ENCODE measurements around the gene CDCA7L.

CDCA7L gene

DNA sequence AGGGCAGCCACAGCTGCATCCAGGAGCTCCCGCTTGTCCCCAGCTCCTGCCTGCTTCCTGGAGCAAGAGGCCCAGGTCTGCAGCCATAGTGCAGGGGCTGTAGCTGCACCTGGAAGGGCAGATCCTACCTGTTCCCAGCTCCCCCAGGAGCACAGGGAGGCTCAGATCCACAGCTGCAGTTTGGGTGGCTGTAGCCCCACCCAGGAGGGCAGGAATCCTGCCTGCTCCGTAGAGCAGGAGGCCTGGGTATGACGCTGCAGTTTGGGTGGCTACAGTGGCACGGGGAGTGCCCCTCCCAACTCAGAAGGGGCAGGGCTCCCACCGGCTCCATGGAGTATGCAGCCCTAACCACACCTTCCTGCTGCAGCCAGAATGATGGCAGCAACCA, 26.7 kb upstream of the CDCA7L start:
- DNase-seq (ENCODE audit: low read depth in 2 of 2), result no peak
- H3K4me3 ChIP-seq (replicated peaks in 1 of 2; ENCODE audit: low read depth in 2 of 2, low read length in 2 of 2), result no peak overlapping the region
- TF ChIP-seq, protein P1, sequence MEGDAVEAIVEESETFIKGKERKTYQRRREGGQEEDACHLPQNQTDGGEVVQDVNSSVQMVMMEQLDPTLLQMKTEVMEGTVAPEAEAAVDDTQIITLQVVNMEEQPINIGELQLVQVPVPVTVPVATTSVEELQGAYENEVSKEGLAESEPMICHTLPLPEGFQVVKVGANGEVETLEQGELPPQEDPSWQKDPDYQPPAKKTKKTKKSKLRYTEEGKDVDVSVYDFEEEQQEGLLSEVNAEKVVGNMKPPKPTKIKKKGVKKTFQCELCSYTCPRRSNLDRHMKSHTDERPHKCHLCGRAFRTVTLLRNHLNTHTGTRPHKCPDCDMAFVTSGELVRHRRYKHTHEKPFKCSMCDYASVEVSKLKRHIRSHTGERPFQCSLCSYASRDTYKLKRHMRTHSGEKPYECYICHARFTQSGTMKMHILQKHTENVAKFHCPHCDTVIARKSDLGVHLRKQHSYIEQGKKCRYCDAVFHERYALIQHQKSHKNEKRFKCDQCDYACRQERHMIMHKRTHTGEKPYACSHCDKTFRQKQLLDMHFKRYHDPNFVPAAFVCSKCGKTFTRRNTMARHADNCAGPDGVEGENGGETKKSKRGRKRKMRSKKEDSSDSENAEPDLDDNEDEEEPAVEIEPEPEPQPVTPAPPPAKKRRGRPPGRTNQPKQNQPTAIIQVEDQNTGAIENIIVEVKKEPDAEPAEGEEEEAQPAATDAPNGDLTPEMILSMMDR (IDR thresholded peaks at IDR 0.05; ENCODE audit: low read depth, low read length), result no peak

DNA sequence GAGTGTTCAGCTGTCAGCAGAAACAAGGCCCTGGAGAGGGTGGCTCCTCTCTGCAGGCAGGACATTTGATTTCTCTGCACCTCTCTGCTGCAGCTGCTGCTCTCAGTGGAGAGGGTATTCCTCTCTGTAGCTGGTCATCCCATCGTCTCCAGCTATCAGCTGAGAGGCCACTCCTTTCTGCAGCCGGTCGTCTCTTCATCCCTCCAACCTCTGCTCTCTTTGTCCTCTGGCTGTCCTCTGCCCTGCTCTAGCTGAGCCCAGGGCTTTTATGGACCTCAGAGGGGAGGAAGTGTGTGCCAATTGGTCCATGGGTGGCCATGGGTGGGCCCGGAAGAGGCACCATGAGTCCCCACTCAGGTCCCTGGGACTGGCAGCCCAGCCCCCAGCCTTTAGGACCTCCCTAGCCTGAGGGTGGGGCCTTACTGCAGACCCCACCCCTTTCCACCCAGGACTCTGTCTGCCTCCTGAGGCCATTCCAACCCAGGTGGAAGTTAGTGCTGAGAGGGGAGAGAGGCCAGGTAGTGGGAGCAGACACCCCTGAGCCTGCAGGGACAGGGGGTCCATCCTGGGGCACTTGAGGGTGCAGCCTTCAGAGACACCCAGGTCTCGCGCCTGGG, 26.2 kb upstream of the CDCA7L start:
- no peak overlapping the region for H3K4me3 ChIP-seq (replicated peaks in 1 of 2; ENCODE audit: low read depth in 2 of 2, low read length in 2 of 2)
- TF ChIP-seq, protein P1 (IDR thresholded peaks at IDR 0.05; ENCODE audit: low read depth, low read length), result no peak
- DNase-seq (ENCODE audit: low read depth in 2 of 2), result no peak

DNA sequence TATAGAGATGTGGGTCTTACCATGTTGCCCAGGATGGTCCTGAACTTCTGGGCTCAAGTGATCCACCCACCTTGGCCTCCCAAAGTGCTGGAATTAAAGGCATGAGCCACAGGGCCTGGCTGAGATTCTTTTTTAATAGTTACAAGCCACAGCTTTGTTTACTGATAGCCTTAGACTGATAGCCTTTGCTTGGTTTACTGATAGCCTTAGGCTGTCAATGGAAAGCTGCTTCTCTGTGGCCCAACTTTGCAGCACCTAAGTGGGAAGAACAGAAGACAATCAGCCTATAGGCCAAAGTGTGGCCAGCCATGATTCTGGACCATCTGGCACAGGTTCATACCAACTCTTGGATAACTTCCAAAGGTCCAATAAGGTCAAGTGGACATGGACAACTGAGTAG, 24.1 kb upstream of the CDCA7L start:
- TF ChIP-seq, protein P1 (IDR thresholded peaks at IDR 0.05; ENCODE audit: low read depth, low read length), result no peak
- no peak overlapping the region for H3K4me3 ChIP-seq (replicated peaks in 1 of 2; ENCODE audit: low read depth in 2 of 2, low read length in 2 of 2)
- DNase-seq (ENCODE audit: low read depth in 2 of 2), result no peak

DNA sequence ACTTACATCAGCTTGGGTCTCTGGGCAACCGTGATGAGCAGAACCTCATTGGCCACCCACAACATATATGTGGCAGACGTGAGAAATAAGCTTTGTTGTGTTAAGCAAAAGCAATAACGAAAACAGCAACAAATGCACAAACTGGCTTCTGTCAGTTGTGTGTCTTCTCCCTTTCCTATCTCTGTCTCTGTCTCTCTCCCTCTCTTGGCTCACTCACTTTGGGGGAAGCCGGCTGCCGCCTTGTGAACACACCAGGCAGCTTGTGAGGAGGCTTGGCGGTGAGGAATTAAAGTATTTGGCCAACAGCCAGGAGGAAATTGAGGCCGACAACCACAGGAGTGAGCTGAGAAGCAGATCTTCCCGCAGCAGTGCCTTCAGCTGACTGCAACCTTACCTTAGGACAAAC, 21.9 kb upstream of the CDCA7L start:
- no peak overlapping the region for H3K4me3 ChIP-seq (replicated peaks in 1 of 2; ENCODE audit: low read depth in 2 of 2, low read length in 2 of 2)
- peak; percentile 4 to 40 for DNase-seq (ENCODE audit: low read depth in 2 of 2)

DNA sequence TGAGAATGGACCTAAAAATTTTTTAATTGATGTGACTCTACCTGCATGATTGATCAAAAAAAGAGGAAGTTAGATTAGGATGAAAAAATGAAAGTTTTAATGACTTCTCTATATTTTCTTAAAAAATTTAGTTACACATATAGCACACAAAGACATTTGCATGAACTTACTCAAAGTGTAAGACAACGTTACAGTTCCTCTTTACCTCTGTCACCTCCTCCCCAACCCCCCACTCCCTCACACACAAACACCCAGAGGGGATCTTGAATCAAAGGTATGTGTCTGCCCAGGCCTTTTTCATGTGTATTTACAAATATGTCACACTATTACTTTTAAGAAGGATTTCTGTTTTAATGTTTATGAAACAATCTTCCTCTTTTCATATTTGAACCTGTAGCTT, 20.6 kb upstream of the CDCA7L start:
- DNase-seq (ENCODE audit: low read depth in 2 of 2), result no peak
- H3K4me3 ChIP-seq (replicated peaks in 1 of 2; ENCODE audit: low read depth in 2 of 2, low read length in 2 of 2), result no peak overlapping the region
- TF ChIP-seq, protein P1 (IDR thresholded peaks at IDR 0.05; ENCODE audit: low read depth, low read length), result no peak

More for the DNA sequence above, 21.9 kb upstream of the CDCA7L start:
- TF ChIP-seq, protein P1 (IDR thresholded peaks at IDR 0.05; ENCODE audit: low read depth, low read length), result no peak

DNA sequence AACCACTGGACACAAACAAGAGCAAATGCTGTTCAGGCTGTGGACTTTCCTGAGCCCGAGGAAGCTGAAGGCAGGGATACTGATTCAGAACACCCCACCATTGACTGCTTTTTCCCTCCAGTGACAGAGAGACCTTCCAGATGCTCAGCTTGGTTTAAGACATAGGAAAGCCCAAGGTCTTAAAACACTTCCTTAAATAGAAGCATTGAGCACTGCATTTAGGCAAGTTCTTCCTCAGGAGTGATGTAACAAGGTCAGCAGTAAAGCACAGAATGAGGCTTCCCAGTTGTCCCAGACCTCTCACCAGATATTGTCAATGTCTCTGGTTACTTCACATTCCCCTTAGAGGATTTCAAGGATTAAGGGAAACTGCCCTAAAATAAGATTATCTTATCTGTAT, 19.6 kb upstream of the CDCA7L start:
- TF ChIP-seq, protein P1 (IDR thresholded peaks at IDR 0.05; ENCODE audit: low read depth, low read length), result no peak
- DNase-seq (ENCODE audit: low read depth in 2 of 2), result peak in 1 of 2 donors; percentile 8
- no peak overlapping the region for H3K4me3 ChIP-seq (replicated peaks in 1 of 2; ENCODE audit: low read depth in 2 of 2, low read length in 2 of 2)

DNA sequence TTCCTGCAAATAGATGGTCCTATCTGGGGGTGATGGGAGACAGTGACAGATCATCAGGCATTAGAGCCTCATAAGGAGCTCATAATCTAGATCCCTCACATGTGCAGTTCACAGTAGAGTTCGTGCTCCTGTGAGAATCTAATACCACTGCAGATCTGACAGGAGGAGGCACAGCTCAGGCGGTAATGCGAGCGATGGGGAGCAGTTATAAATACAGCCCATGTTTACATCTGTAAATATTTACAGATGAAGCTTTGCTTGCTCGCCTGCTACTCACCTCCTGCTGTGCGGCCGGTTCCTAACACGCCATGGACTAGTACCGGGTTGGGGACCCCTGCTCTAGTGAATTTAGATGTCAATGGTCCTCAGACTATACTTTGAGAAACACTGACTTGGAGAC, 17.0 kb upstream of the CDCA7L start:
- H3K4me3 ChIP-seq (replicated peaks in 1 of 2; ENCODE audit: low read depth in 2 of 2, low read length in 2 of 2), result no peak overlapping the region
- TF ChIP-seq, protein P1 (IDR thresholded peaks at IDR 0.05; ENCODE audit: low read depth, low read length), result no peak
- no peak for DNase-seq (ENCODE audit: low read depth in 2 of 2)

Data from cardiac fibroblast (primary cell).